K562 (cell line): ENCODE results near the gene CD14. TPM values are rescaled to one million over a fixed set of nuclear protein-coding genes. Genes with fewer than 3 reads are reported as not detected.

Experiments
- CREB5 ChIP-seq: fragments of 250-450 bp; sonication (Bioruptor Pico); IDR thresholded peaks from 2 replicates; pipeline ENCODE4 v1.5.0; 2020; ENCODE audit warnings: mild to moderate bottlenecking
- ETV1 ChIP-seq: fragments of 450-650 bp; conservative IDR thresholded peaks from 2 replicates; pipeline ENCODE4 v1.6.1; 2016; ENCODE audit warnings: missing genetic modification characterization, control low read depth, low read depth, missing compliant biosample characterization
- FOXP4 ChIP-seq: sonication (generic); formaldehyde crosslinking; IDR thresholded peaks from 2 replicates; pipeline ENCODE4 v1.8.0; 2022; ENCODE audit warnings: mild to moderate bottlenecking, missing genetic modification reagents, borderline replicate concordance
- GABPB2 ChIP-seq: fragments of 250-450 bp; sonication (Bioruptor Pico); conservative IDR thresholded peaks from 2 replicates; pipeline ENCODE4 v1.5.1; 2021; ENCODE audit warnings: mild to moderate bottlenecking
- HIVEP1 ChIP-seq: fragments of 250-450 bp; sonication (Bioruptor Pico); IDR thresholded peaks from 2 replicates; pipeline ENCODE4 v1.4.0; 2020; ENCODE audit warnings: mild to moderate bottlenecking
- HNRNPL ChIP-seq: fragments of 200-400 bp; formaldehyde crosslinking; IDR thresholded peaks from 2 replicates; pipeline ENCODE4 v1.6.1; 2017; ENCODE audit warnings: low read depth, mild to moderate bottlenecking, low read length
- JUN ChIP-seq, 2 experiments: sonication (generic) in 1 of 2; formaldehyde crosslinking in 1 of 2; IDR thresholded peaks; 2 replicates each; pipeline versions ENCODE4 v1.6.1 to v1.8.0; 2012 to 2022; ENCODE audit warnings: borderline replicate concordance in 2 of 2, mild to moderate bottlenecking in 2 of 2, improper control_type of control experiment in 1 of 2, low read depth in 1 of 2, low read length in 1 of 2, missing genetic modification reagents in 1 of 2
- NKRF ChIP-seq: fragments of 450-650 bp; IDR thresholded peaks from 2 replicates; pipeline ENCODE4 v1.6.1; 2016; ENCODE audit warnings: borderline replicate concordance
- SETDB1 ChIP-seq: IDR thresholded peaks from one replicate; pipeline ENCODE4 v1.6.1; 2012; ENCODE audit warnings: low read length, control low read depth, inconsistent platforms
- SIRT6 ChIP-seq: IDR thresholded peaks from one replicate; pipeline ENCODE4 v1.6.1; 2012; ENCODE audit warnings: low read depth, mild to moderate bottlenecking, control low read depth, inconsistent platforms, low read length, moderate library complexity
- SMARCA4 ChIP-seq: fragments of 450-650 bp; IDR thresholded peaks from 2 replicates; pipeline ENCODE4 v1.6.1; 2016
- TAF7 ChIP-seq: fragments of 450-650 bp; IDR thresholded peaks from 2 replicates; pipeline ENCODE4 v1.6.1; 2016; ENCODE audit warnings: missing genetic modification characterization, missing compliant biosample characterization
- ZNF280A ChIP-seq: fragments of 450-650 bp; IDR thresholded peaks from 2 replicates; pipeline ENCODE4 v1.6.1; 2018; ENCODE audit warnings: mild to moderate bottlenecking, low read depth; ENCODE audit not compliant: partially characterized antibody
- ZNF395 ChIP-seq: fragments of 200-800 bp; sonication (Bioruptor generic); IDR thresholded peaks from 2 replicates; pipeline ENCODE4 v1.6.1; 2017; ENCODE audit warnings: missing genetic modification characterization, missing compliant biosample characterization
- ZNF699 ChIP-seq: fragments of 250-450 bp; sonication (Bioruptor Pico); IDR thresholded peaks from 2 replicates; pipeline ENCODE4 v1.8.0; 2021; ENCODE audit warnings: mild to moderate bottlenecking, moderate library complexity; ENCODE audit not compliant: insufficient replicate concordance
- ZZZ3 ChIP-seq: fragments of 450-650 bp; IDR thresholded peaks from 2 replicates; pipeline ENCODE4 v1.6.1; 2016; ENCODE audit warnings: antibody characterized with exemption, mild to moderate bottlenecking, moderate library complexity
- polyA plus RNA-seq, 8 experiments: library from polyadenylated mRNA; depleted of rRNA in 4 of 8; stranded (reverse) in 5 of 8; unstranded in 3 of 8; fragments of >200 nt; fragmentation: Nextera tagmentation in 2 of 8; fragmentation: Illumina TruSeq in 1 of 8; extraction: Ambion mirVana in 2 of 8; extraction: Trizol in 1 of 8; gene quantifications; 2 replicates each; pipeline versions ENCODE4 v1.2.1 to v1.2.3, GENCODE V29; 2011 to 2014; ENCODE audit warnings: inconsistent platforms in 1 of 8, missing spikeins in 1 of 8
- total RNA-seq, 7 experiments: library from RNA; depleted of rRNA in 6 of 7; stranded (reverse); fragments of >200 nt in 6 of 7; fragmentation: Illumina TruSeq in 2 of 7; extraction: Trizol in 2 of 7; gene quantifications; 2 replicates each; pipeline versions ENCODE4 v1.2.1 to v1.2.3, GENCODE V29; 2011 to 2021; ENCODE audit warnings: low replicate concordance in 1 of 7

The CD14 gene
- total and polyA plus RNA-seq, 9 of the 15 experiments (the other 6 are each of a cell fraction or from before 2014, with no cell fraction given): 0.07 to 0.47 (median 0.14) TPM; not detected in 2

- TF ChIP-seq ZNF395 (CRISPR knock-in tag) (0 out of 2 replicates have a peak, but pooled peaks have one; percentile 8), FOXP4 (CRISPR knock-in tag) (no peak), SIRT6 (no peak), CREB5 (no peak), ZNF280A (no peak), NKRF (peak; percentile 74), HIVEP1 (no peak), ZZZ3 (no peak), ETV1 (tag) (peak; percentile 92), GABPB2 (CRISPR knock-in tag) (no peak), TAF7 (peak; percentile 25; the same call in 1 of the 2 replicates), ZNF699 (no peak), JUN (IDR thresholded peaks at IDR 0.05; ENCODE audit: borderline replicate concordance, low read depth, low read length) (peak; percentile 45; the same call in 1 of the 2 replicates), JUN (CRISPR knock-in tag; IDR thresholded peaks at IDR 0.05; ENCODE audit: borderline replicate concordance) (no peak), HNRNPL (no peak), SETDB1 (no peak), SMARCA4 (no peak)
These were observed 6.4 kb upstream of the CD14 start, which contains the start of gene TMCO6 (continued) for GRCh38 chr5:140639148-140639981.
